Fibroblast of the aortic adventitia (primary cell): ENCODE results near the gene OR2A7. TPM values are rescaled to one million over a fixed set of nuclear protein-coding genes. Genes with fewer than 3 reads are reported as not detected.
A peak's percentile ranks its signal among the peaks of the same experiment; 100 is the strongest.
"Not testable (repeated sequence)": the region's sequence is repeated elsewhere in the genome, so short reads cannot be mapped to it uniquely, and the experiment has no call there.

Experiments
- DNase-seq: peaks from one replicate; pipeline ENCODE4 v3.0.0-alpha.2; 2010; ENCODE audit warnings: low read depth
- H3K4me3 ChIP-seq: 2 replicates; pipeline ENCODE4 v1.5.1; 2011; ENCODE audit warnings: low read depth, mild to moderate bottlenecking, control low read depth, low read length, moderate library complexity
- CTCF ChIP-seq: IDR thresholded peaks from 2 replicates; pipeline ENCODE4 v1.5.1; 2011; ENCODE audit warnings: mild to moderate bottlenecking, low read length, control low read depth, inconsistent platforms; ENCODE audit not compliant: insufficient read depth
- total RNA-seq: library from RNA; depleted of rRNA; stranded (reverse); fragments of >200 nt; gene quantifications from 2 replicates; pipeline ENCODE4 v1.2.3, GENCODE V29; 2012; ENCODE audit warnings: low replicate concordance

Gene OR2A7
- total RNA-seq, 1 donor = 0.81 TPM

GRCh38 chr7:144259067-144259466, 5.5 kb downstream of the OR2A7 start:
- not testable (repeated sequence) for H3K4me3 ChIP-seq, DNase-seq

GRCh38 chr7:144256112-144256511, 8.5 kb downstream of the OR2A7 start:
- peak; percentile 37 for DNase-seq
- no peak for TF ChIP-seq CTCF
- H3K4me3 ChIP-seq = no peak overlapping the region

GRCh38 chr7:144255471-144255897, 9.1 kb downstream of the OR2A7 start:
- no peak for TF ChIP-seq CTCF
- no peak for DNase-seq
- no peak overlapping the region for H3K4me3 ChIP-seq

- DNase-seq, H3K4me3 ChIP-seq: not testable (repeated sequence)
Observed at GRCh38 chr7:144252307-144252706, 12.3 kb downstream of the OR2A7 start.

- not testable (repeated sequence) for DNase-seq, H3K4me3 ChIP-seq
Observed at GRCh38 chr7:144247674-144248330, 16.8 kb downstream of the OR2A7 start.

GRCh38 chr7:144246967-144247366, 17.6 kb downstream of the OR2A7 start:
- not testable (repeated sequence) for H3K4me3 ChIP-seq

GRCh38 chr7:144245372-144245771, 19.2 kb downstream of the OR2A7 start:
- not testable (repeated sequence) for H3K4me3 ChIP-seq, DNase-seq

More at GRCh38 chr7:144246967-144247366, 17.6 kb downstream of the OR2A7 start:
- DNase-seq = not testable (repeated sequence)

GRCh38 chr7:144239365-144239764, 25.2 kb downstream of the OR2A7 start, which contains the start of gene OR2A42:
OR2A42 (minus strand) TSS chr7:144239605; CDS start chr7:144232843, 6,762 bp downstream.
- H3K4me3 ChIP-seq, DNase-seq: not testable (repeated sequence)

GRCh38 chr7:144238530-144239082, 26.0 kb downstream of the OR2A7 start:
- not testable (repeated sequence) for DNase-seq, H3K4me3 ChIP-seq

- not testable (repeated sequence) for H3K4me3 ChIP-seq, DNase-seq
Observed at GRCh38 chr7:144233039-144233438, 31.6 kb downstream of the OR2A7 start.

GRCh38 chr7:144231027-144231426, 33.6 kb downstream of the OR2A7 start:
- not testable (repeated sequence) for H3K4me3 ChIP-seq, DNase-seq

- not testable (repeated sequence) for DNase-seq, H3K4me3 ChIP-seq
Observed at GRCh38 chr7:144228810-144229209, 35.8 kb downstream of the OR2A7 start.

GRCh38 chr7:144226866-144227265, 37.7 kb downstream of the OR2A7 start:
- H3K4me3 ChIP-seq, DNase-seq: not testable (repeated sequence)

GRCh38 chr7:144223675-144224074, 40.9 kb downstream of the OR2A7 start:
- H3K4me3 ChIP-seq, DNase-seq: not testable (repeated sequence)

GRCh38 chr7:144220531-144220930, 44.1 kb downstream of the OR2A7 start:
- not testable (repeated sequence) for DNase-seq, H3K4me3 ChIP-seq

- DNase-seq, H3K4me3 ChIP-seq: not testable (repeated sequence)
Observed at GRCh38 chr7:144219149-144219548, 45.4 kb downstream of the OR2A7 start.

- H3K4me3 ChIP-seq, DNase-seq: not testable (repeated sequence)
Observed at GRCh38 chr7:144218581-144218980, 46.0 kb downstream of the OR2A7 start.
